Fibroblast of skin of left biceps (primary cell): Measurements from ENCODE around the gene HNRNPA0.

Experiments
- DNase-seq, 2 experiments: peaks; one replicate each; pipeline ENCODE4 v3.0.0-alpha.2; 2013; ENCODE audit warnings: low read depth in 2 of 2

The HNRNPA0 gene

DNA sequence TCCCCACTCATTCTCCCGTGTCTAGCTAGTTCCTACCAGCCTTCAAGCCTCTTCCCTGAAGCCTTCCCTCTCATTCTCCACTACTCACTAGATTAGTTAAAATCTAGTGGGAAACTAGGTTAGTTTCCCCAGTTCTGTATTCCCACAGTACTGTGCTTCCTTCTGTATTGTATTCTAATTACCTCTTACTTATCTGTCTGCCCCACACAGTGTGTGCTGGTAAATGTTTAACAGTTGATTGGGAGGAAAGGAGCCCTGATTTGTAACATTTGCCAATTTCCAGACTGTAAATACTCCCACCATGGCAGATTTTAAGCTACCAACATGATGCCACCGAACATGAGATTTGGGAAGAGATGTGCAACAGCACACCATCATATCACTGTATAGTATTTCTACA is 26.5 kb downstream of the HNRNPA0 start:
- DNase-seq = no peak

GRCh38 chr5:137724251-137724650 is 29.9 kb downstream of the HNRNPA0 start:
- no peak for DNase-seq

DNA sequence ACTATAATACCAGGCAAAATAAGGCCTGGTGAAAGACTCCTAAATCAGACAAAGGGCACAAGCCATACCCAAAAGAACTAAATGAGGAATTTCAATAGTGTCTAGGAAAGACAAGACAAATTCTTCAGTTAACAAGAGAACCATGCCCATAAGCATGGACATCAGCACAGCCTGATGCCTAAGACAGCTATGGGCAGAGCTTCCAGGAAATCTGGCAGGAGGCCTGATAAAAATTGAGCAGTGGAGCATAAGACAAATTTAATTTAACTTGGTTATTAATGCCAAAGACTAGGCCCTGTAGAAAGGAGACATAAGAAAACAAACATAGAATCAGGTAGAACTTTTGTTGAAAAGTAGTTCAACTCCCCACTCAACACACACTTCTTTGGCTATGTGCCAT is 35.6 kb downstream of the HNRNPA0 start:
- no peak for DNase-seq

DNA sequence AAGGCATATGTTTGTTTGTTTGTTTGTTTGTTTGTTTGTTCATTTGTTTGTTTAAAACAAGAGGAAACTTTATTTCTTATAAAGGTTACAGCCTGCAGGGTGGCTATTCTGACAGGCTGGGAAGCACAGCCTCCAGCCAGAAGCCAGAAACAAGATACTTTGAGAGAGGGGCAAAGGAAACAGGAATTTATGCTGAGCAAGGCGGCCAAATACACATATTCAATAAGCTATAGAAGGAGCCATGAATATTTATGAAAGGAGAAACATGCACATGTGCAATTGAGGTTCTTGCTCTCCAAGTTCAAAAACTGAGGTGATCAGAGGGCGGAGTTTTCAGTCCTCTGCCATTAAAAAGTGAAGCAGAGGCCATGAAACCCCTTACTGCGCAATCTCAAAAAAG is 37.8 kb downstream of the HNRNPA0 start:
- DNase-seq = no peak

- no peak for DNase-seq
Measured at GRCh38 chr5:137715456-137715855, 38.7 kb downstream of the HNRNPA0 start.

DNA sequence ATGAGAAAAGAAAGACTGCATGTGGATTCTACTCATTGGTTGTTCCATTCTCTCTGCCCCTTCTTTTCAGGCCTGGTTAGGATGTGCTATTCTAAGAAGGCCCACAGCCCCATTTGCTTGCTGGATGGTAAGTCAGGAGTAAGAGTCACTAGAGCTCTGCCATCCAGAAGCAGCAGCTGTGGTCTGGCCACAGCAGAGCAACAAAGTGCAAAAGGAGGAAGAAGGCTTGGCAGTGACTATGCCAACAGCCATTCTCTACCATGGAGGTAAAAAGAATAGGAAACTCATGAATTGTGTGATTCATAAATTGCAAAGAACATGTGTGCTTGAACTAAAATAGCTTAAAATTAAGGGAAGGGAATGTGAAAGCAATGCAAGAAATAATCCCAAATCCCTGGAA is 39.2 kb downstream of the HNRNPA0 start:
- DNase-seq = no peak

GRCh38 chr5:137714494-137714893 is 39.7 kb downstream of the HNRNPA0 start:
- DNase-seq = no peak

DNA sequence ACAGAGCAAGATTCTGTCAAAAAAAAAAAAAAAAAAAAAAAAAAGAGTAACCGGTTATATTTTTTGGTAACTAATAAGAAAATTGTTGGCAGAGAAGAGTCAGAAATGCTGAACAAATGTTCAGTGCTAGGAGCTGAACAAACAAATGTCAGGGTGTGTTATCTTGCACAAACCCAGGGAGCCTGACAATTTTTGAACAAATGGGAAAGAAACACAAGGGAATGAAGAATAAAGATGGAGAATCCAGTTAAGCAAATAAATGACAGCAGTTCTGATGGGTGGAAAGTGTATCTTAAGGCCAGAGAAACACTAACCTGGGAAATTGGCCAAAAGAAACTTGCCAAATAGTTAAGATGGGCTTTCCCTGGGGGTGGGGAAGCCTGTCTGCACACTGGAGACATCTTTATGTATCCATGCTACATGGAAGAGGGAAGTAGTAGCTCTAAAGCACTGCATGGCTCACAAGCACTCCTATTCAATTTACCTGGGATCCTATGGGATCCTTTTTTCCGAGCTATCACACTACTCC is 42.0 kb downstream of the HNRNPA0 start:
- DNase-seq = no peak

DNA sequence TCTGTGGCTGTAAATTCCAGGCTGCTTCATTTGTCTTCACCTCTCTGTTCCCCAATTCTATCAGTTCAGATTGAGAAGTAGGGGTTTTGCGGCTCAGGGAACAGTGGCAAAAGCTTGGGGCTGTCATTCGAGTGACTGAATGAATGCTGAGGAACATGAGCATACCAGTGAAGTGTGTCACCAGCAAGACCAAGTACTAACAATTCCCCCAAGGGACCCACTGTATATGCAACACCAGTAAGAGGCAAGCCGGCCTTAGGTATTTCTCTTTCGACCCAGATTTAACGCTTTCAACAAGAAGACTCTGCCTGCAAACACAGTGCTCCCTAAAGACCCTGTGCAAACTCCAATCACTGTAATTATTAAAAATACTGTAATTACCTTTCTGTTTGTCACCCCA is 44.1 kb downstream of the HNRNPA0 start:
- no peak for DNase-seq

DNA sequence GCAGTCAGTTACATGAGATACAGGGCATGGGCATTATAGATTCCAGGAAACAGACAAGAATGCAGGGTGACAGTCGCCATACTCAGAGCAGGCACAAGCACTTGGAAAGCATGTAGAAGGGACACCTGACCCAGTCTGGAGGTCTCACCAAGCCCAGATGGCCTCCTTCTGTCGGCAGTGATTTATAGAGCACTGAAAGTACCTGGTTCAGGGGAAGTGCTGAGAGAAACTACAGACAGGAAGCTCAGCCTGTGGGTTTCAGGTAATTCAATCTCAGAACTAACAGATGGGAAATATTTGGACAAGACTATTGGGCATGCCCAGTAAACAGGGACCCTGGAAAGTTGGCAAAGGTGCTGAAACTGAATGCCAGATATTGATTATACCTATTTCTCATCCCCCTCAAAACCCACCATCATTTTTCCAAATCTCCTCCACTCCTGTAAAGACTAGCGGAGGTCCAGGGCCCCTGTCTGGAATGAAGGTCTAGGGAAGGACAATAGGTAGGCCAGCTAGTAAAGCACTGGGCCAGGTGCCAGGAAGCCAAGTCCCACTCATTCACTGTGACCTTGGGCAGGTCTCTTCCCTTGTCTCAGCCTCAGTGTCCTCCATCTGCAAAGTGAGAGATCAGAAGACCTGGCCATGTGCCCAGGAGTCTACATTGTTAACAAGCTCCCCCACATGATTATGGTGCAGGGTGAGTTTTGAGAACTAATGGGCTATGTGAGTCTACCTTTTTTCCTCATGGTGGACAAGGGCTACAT is 45.2 kb downstream of the HNRNPA0 start:
- no peak for DNase-seq

DNA sequence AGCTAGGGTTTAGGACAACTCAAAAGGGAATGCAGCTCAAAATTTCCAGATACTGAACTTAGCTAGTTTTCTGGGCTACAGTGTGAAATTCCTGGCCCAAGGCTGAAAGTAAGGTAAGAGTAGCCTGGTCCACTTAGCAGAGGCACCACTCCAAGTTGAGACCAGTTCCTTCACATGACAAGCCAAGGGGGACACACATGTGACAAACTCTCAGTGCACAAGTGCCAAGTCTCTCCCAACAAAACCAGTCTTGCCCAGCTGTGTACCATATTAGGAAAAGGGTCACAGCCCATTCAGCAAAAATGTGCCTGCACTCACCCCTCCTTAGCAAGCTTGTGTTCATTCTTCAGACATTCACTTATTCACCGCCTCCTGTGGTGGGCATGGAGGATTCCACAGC is 46.1 kb downstream of the HNRNPA0 start:
- no peak for DNase-seq

- no peak for DNase-seq
Measured at GRCh38 chr5:137706841-137707240, 47.3 kb downstream of the HNRNPA0 start.

GRCh38 chr5:137705106-137705505 is 49.1 kb downstream of the HNRNPA0 start:
- DNase-seq = no peak

DNA sequence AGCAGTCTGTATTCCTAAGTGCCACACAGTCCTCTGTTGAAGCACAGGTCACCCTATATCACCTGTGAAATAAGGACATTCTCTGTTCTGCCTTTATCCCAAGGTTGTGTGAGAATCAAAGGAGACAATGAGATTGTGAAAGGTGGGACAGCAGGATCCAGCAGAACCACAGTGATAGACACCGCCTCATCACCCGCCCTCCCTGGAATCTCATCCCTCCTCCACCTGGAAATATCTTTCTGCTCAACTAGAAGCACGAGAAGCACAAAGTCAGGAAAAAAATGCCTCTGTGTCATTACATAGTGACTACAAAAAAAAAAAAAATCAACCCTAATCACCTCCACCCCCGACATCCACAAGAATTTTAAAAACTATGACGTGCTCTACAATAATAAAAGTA is 50.6 kb downstream of the HNRNPA0 start:
- no peak for DNase-seq

DNA sequence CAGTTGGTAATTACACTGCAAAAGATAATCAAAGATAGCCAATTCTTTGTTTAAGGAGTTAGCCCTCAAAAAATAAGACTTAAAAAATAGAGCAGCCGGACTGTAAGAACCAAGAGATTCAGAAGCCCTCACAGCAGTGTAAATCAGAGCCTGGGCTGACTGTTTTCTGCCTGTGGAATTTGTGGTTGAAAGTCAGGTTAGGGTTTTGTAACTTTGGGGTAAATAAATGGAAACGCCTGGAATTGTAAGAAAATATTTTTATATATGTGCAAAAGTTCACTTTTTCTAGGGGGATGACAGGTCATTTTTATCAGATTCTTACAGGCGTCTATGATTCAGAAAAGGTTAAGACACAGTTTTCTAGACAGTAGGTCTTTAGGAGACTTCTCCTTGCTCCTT is 53.9 kb downstream of the HNRNPA0 start:
- DNase-seq = no peak

DNA sequence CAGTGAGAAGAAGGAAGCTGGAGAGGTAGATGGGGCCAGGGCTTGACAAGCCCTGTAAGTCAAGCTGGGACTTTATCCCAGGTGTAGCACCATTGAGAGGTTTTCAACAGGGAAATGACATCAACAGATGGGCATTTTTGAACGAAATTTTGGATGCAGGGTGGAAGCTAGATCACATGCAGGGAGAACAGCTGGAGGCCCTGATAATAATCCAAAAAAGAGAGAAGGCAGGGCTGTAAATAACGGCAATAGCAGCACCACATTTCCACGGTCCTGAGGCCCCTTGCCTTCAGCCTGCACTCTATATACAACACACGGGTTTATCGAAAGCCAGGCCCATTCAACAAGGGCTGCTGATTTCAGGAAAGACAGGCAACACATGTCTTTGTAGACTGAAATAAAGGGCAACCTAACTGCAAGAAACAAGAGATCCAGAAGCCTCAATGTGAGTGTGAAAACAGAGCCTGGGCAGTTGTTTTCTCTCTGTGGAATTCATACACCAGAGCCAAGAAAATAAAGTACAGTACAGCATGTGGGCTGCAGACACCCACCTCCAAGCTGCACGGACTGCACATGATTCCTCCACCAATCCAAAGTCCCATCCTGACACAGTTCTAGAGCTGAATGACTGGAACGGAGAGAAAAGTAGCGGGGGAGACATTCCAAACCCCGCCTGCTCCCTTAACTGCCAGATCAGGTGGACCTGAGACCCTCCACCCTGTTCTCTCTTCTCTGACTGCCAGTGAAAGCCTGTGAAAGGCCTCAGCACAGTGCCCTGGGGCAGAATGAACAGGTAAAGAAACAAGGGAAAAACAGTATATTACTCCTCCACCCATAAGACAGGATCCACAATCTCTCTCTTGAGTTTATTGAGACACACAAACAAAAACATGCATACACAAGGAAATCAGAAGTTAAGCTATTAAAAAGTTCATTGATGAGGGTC is 54.6 kb downstream of the HNRNPA0 start:
- DNase-seq = no peak

DNA sequence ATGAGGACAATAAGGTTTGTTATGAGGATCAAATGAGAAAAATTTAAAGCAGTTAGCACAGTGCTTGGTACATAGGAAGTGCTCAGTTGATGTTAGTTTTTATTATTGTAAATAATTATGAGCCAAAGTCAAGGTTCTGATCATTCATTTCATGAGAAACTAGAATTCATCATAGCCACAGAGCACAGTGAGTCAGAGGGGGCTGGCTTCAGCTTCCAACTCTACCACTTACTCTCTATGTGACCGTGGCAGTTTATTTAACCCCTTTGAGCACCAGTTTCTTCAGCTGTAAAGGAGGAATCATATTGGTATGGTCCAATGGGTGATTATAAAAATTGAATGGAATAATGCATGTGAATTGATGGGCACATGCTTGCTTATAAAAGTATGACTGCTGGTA is 57.7 kb downstream of the HNRNPA0 start:
- DNase-seq = no peak

- DNase-seq = no peak
Measured at GRCh38 chr5:137695651-137696428, 58.3 kb downstream of the HNRNPA0 start.
